GM19238 (cell line): ENCODE data around the gene FIBIN.
"Not testable (repeated sequence)": the region's sequence is repeated elsewhere in the genome, so short reads cannot be mapped to it uniquely, and the experiment has no call there.

Source experiments
- DNase-seq: peaks from one replicate; pipeline ENCODE4 v3.0.0; 2011; ENCODE audit warnings: low spot score; ENCODE audit not compliant: insufficient read length

The FIBIN gene

GRCh38 chr11:26976389-26976788, 17.5 kb upstream of the FIBIN start:
- DNase-seq: no peak

DNA sequence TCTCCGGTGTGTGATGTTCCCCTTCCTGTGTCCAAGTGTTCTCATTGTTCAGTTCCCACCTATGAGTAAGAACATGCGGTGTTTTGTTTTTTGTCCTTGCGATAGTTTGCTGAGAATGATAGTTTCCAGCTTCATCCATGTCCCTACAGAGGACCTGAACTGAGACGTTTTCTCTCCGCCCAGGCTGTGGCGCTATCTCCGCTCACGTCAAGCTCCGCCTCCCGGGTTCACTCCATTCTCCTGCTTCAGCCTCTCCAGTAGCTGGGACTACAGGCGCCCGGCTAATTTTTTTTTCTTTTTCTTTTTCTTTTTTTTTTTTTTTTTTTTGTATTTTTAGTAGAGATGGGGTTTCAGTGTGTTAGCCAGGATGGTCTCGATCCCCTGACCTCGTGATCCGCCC, 16.7 kb upstream of the FIBIN start:
- not testable (repeated sequence) for DNase-seq

GRCh38 chr11:26983645-26984044, 10.3 kb upstream of the FIBIN start:
- no peak for DNase-seq

DNA sequence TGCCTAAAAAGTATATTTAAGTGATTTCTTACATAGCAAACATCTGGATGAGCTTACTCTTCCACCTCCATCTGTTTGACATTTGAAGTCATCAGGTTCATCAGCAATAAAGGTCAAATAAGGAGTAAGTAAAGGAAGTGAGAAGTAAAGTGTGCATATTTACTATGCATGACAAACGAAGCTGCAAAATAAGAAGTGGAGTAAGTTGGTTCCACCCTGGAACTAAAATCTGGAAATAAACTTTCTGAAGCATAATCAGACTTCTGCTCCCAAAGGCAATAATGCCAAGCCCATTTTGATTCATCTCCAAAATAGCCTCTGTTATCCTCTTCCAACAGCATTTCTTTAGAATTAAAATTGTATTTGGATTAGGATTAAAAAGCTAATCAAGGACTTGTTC, 8.4 kb upstream of the FIBIN start:
- DNase-seq: no peak

DNA sequence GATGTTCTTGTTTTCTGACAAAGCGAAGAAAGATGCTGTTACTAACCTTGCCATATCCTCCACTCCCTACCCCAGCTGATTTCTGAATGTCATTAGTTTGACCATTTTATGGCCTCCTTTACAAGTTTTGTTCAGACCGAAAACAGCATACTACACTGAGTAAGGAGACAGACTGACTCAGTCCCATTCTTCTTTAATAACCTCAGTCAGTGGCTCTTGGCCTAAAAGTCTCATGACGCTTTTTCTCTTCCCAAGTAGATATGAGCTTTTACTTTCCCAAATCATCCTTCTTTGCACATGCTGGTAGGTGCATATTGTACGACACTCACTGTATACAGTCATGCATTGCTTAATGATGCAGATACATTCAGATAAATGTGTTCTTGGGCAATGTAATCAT, 8.0 kb upstream of the FIBIN start:
- DNase-seq: no peak

DNA sequence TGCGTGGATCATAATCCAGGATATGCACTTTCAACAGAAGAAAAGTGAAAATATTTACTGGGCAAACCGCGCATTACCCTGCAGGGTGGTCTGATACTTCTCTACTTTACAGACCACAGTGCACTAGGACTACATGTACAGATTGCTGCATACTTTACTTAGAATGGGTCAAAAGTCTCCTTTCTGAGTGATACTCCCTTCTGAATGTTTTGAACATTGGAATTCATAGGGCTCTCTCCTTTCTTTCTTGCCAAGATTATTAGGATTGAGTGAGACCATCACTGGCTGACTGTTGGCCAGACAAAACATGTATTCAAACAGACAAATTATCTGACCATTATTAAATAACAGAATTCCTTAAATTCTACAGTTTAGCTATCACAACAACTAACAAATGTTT, 6.6 kb upstream of the FIBIN start:
- no peak for DNase-seq

GRCh38 chr11:26987731-26988130, 6.2 kb upstream of the FIBIN start:
- DNase-seq: no peak

DNA sequence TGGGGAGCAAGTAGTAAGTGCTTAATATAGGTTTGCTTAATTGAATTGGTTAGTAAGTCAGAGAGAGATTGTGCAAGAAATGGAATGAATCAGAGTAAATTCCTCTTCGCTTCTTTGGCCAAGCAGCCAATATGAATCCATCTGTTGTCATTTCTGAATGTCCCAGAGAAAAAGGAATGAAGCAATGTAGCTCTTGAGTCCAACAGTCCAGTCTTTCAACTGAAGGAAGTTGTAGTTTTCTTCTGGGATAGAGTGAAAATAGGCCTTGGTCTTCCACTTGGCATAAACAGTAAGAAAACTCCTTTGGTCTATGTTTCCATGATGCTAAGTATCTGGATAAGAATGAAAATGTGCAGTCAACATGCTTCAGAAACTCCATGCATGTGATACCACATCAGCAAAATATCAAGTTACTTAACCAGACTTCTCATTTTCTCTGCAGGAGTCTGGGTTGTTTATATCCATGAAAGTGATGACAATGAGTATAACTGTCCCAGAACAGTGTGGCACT, 1.8 kb upstream of the FIBIN start:
- no peak for DNase-seq

- DNase-seq: no peak
These were observed 751 bp downstream of the FIBIN start for GRCh38 chr11:26994631-26995095.

DNA sequence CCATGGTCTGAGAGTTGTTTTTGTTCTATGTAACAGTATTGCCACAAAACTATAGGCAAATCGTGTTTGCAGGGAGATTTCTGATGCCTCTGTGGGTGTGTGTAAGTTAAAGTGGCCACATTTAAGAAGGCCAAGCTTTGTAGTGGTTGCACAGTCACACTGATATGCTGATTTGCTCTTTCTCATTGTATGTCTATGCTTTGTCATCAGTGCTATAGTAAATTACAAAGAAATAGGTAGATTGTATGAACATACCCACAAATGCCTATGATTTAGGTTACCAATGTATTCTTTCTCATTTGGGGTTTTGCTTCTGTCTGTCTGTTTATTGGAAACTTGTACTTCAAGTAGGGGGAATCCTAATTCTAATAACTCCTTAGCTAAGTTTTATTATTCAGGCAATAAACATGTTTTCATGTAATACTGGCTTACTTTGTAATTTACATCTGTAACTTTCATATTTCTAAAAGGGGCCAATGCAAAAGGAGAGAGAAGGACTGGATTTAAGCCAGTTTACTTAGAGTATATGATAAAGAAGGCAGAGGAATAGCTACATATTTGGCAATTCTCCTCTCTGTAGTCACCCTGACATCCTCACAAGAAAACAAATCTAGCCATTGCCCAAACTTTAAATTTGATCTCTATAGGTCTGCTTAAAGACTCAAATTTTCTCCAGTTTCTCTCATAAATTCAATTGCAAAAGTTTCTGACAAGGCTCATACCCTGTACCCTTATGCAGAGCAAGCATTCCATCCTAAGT, 2.0 kb downstream of the FIBIN start:
- DNase-seq: no peak

- no peak for DNase-seq
These were observed 3.5 kb downstream of the FIBIN start for GRCh38 chr11:26997378-26997777.

DNA sequence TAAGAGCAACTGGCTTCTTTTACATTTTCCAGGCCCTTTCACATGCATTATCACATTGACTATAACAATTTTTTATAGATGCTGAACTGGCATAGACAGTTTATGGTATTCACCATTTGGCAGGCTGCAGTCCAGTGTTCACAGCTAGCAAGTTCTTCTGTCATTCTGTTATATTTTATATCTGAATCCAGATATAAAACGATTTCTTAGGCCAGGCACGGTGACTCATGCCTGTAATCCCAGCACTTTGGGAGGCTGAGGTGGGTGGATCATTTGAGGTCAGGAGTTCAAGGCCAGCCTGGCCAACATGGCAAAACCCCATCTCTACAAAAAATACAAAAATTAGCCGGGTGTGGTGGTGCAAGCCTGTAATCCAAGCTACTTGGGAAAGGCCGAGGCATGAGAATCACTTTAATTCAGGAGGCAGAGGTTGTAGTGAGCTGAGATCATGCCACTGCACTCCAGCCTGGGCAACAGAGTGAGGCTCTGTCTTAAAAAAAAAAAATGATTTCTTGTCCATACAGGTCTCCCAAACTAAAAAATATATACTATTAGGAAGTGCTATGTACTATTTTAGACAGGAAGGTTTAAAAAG, 7.3 kb downstream of the FIBIN start:
- not testable (repeated sequence) for DNase-seq

DNA sequence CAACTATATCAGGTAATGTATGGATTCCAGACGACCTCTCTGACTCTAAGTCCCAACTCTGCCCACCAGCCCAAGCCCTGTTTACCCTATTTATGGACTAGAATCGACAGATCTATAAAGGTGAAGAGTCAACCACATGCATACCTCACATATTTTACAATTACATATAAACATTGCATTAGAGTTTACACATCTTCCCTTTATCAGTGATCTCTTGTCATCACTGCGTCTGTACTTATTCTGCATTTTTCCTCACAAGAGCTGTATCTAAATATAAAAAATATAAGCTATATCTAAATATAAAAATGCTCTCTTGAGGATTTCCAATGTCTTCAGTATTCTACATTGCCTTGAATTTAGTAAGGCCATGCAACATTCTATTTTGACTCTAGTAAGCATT, 8.5 kb downstream of the FIBIN start:
- DNase-seq: no peak

DNA sequence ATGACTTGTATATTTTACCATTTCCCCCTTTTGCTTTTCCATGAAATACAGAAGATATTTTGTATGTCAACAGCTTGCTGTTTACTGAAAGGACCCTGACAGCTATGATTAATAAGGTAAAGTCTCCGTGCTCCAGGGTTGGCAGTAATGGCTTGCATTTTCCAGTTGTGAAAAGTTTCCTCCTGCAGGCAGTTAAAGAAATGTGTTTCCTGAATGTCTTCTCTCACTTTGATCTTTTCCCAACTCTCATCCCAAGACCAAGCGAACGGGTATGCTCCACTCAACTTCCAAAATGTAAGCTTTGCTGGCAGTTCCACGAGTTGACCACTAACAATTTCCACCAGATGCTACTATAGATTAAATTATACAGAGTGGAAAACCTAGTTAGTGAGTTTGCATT, 8.9 kb downstream of the FIBIN start:
- no peak for DNase-seq

GRCh38 chr11:27004103-27004502, 10.2 kb downstream of the FIBIN start:
- no peak for DNase-seq

DNA sequence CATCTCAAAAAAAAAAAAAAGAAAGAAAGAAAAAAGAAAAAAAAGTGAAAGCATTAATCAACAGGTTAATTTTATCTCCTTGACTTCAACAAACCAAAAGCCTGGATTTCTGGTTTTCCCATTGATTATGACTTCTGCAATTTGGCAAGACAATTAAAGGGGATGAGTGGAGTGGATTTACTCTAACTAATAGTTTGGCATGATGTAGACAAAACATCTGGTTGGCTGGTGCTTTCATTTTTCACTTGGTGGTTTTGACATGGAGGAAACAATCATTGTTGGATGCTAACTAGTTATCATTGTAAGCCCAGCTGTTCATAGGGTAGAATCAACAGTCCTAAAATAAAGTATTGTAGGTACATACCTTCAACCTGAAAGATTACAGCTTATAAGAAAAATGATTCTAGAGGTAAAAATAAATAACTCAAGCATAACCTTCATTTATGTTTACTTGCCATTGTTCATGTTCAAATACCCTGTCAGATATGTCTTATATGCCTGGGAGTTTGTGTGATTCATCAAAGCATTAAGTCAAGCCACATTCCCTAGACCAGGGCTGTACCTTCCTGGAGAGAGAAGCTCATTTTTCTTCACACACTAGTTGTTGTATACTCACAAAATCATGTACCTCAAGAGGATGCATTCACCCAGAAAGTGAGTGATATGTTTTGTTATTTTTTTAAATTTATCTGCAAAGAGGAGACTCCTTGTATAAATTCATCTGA, 15.1 kb downstream of the FIBIN start:
- no peak for DNase-seq

DNA sequence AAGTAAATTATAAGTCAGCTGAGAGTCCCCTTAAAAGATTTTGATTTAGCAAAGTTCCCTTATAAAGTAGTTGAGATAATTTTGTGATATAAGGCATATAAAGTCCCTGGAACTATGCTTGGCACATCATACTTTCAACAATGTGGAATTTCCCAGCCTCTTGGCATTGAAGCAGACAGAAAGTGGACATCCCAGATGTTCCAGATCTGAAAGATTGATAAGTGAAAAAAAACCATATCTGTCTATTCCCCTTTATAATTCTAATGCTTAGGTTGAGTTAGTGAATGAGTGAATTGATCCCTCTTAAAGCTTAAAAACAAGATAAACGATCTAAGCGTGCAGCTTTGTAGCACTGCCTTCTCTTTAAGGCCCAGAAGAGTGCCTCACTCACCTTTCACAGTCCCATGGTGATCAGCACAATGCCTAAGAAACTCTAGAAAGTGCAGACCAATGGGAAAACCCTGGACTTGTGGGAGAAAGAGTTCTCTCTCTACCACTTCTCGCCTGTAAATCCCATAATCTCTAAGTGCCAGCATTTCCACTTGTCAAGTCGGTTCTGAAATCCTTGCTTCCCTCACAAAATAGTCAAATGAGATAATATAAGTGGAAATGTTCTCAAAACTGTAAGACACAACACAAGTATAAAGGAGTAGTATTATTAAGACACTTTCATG, 17.8 kb downstream of the FIBIN start:
- DNase-seq: no peak

- no peak for DNase-seq
These were observed 18.5 kb downstream of the FIBIN start for GRCh38 chr11:27012234-27012921.

GRCh38 chr11:27013781-27014361, 20.0 kb downstream of the FIBIN start:
- DNase-seq: no peak

DNA sequence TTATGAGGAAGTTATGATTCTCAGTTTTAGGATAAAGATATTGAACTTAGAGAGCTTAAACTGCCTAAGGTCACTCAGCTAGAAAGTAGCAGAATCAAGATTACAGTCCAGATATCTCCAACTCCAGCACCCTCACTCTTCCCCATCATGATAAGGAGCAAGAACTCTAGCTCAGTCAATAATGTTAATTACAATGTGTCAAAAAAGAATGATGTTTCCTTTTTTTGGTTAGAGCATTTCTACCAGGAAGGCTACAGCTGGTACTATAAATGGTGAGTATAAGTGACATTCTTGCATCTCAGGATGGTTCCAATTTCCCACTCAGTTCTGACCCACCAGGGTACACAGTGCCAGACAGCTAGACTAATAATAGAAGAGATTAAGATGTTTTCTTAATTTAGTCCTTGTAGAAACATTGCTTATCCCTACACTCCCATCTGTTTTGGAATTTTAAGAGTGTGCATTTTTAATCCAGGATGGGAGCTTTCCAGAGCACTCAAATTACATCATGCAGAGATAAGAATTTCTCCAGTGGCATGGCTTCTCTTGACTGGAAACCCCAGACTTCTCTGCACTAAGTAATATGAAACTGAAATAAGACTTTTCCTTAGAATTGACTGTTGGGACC, 25.1 kb downstream of the FIBIN start:
- DNase-seq: no peak
